Left ventricle myocardium superior (tissue), 1 donor: ENCODE data around the gene INF2. TPM values are rescaled to one million over a fixed set of nuclear protein-coding genes. Genes with fewer than 3 reads are reported as not detected.
"Not testable (repeated sequence)": the region's sequence is repeated elsewhere in the genome, so short reads cannot be mapped to it uniquely, and the experiment has no call there.

Source experiments
- ATAC-seq: fragments of 200-7000 bp; cut with Tn5 transposase; one replicate; pipeline ENCODE4 v1.9.1; 2020; ENCODE audit warnings: mild to moderate bottlenecking, moderate library complexity
- DNase-seq: peaks from one replicate; pipeline ENCODE4 v3.0.0-alpha.2; 2020
- intact Hi-C: fragments of 100-400 bp; cut with micrococcal nuclease; formaldehyde crosslinking; loops from one replicate; pipeline ENCODE4 v1.11.0; 2022
- long read RNA-seq: library from polyadenylated mRNA; unstranded; transcript quantifications from one replicate; pipeline ENCODE4 v2.0.0, GENCODE V29; 2021
- total RNA-seq: library from RNA; stranded (reverse); fragmentation: NEBNext Ultra II Directional; extraction: Animal tissue kit (Norgen Biotek cat#: 25700); gene quantifications from one replicate; pipeline ENCODE4 v1.2.1, GENCODE V29; 2021
- donor health status: DM: no; HTN: yes; CAD: no; lungs with severe emphysema.

Gene INF2
- total RNA-seq: 30.4 TPM
- long read RNA-seq, transcript INF2-204 (5 exons, 1,689 nt): major isoform, 9 of 33 reads
- long read RNA-seq, partial matches to known transcripts: 16 of 33 reads
- long read RNA-seq, other reads (novel, unspliced or antisense): 8 of 33 reads

DNA sequence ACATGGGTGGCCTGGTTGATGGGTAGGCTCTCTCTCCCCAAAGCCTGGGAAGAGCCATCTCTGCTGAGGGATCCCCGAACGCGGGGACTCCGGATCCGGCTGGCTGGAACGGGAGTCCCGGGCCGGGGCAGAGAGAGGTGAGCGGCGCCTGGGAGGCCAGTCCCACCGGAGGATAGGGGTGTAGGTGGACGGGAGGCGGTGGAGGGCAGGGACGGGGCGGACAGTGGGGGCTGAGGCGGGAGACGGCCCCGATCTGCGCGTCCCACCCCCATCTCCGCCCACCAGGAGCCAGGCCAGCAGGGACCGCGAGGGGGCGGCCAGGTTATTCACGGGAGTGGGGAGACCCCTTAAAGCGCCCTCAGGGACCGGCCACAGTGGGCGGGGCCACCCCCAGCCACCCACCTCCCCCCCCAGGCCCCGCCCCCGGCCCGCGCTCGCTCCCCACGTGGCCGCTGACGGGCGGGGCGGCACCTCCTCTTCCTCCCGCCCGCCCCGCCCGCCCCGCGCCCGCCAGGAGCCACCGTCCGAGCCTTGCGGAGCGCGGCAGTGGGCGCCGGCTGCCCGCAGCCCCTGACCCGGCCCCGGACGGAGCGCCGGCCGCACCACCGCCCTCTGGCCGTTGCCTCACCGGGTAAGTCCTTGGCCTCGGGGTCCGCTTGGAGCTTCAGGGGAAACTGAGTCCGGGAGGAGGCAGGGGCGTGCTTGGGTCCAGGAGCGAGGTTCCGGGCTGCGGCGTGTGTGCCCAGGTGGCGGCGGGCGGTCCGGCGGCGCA, at the start of gene INF2:
Gene INF2 (plus strand): TSS at position 510 of the 772 bp plus-strand sequence. CDS start 11,748 bp downstream, outside the sequence.
- DNase-seq: peak; percentile 85
- intact Hi-C loops: no loop called here
- peak; percentile 79 for ATAC-seq

DNA sequence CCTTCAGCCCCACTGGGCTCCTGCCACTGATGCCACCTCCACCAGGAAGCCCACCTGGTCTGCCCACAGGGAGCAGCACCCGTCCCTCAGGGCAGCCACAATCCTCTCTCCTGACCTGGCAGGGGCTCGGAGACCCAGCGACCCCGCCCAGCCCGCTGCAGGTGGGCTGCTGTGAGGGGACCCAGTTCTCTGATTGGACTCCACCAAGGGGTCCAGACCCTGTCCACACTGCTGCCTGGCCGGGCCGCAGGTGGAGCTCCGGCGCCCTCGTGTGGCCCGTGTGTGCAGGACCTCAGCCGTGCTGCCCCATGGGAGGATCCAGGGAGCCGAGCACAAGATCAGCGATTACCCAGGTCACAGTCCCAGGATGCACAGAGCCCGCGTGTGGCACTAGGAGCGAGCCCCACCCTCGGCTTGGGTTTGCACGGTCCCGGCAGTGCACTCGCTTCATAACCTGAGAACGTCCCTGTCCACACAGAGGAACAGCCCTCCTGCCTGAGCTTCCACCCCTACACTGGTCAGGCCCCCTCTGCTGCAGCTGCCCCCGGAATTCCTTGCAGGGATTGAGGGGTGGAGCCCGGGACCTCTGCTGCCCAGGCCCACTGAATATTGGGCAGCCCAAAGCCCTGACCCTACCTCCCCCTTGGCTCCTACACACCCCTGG, 49.4 kb upstream of the INF2 start:
- DNase-seq (peak; percentile 78), ATAC-seq (peak; percentile 92)
- intact Hi-C loops: no loop called here

DNA sequence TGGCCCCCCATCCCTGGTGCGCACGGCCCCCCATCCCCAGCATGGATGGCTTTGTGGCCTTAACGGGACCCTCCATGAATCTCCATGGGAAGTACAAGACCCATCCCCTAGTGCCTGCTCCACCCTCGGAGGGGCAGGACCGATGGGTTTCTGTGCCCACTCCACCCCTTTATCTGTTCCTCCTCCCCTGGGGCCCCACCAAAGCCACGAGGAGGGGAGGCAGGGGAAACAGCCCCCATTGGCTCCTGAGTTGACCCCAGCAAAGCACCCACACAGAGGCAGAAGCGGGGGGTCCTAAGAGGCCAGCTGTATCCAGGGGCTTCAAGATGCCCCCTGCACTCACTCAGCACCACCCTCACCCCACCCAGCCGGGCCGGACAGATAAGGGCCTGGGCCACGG, 48.7 kb upstream of the INF2 start:
- DNase-seq: no peak
- no peak for ATAC-seq
- intact Hi-C loops: no loop called here

DNA sequence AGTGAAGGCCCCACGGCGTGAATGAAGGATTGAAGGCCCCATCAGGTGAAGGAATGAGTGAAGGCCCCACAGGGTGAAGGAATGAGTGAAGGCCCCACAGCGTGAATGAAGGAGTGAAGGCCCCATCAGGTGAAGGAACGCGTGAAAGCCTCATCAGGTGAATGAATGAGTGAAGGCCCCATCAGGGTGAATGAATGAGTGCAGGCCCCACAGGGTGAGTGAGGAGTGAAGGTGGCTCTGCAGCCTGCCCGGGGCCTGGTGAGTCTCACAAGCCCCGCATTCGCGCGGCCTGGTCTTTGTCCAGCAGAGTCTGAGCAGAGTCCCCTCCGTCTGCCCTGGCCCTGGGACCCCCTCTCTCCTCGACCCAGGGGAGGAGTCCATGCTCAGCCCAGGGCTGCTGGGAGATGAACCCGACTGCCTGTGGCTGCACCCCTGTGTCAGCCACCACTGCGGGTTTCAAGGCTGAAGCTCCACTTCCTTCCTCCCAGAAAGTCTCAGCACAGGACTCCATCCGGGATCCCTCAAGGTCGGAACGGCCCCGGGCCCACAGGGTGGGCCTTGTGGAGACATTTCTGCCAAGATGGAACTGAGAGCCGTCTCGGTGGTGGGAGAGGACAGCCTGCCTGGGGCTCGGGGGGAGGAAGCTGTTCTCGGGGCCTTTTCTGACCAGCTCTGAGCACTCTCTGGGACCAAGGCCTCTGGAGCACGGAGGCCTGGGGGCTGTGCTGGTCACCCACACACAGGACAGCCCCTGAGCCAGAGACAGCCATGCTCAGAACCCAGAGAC, 47.5 kb upstream of the INF2 start:
- intact Hi-C loops: no loop called here
- DNase-seq (no peak), ATAC-seq (no peak)

DNA sequence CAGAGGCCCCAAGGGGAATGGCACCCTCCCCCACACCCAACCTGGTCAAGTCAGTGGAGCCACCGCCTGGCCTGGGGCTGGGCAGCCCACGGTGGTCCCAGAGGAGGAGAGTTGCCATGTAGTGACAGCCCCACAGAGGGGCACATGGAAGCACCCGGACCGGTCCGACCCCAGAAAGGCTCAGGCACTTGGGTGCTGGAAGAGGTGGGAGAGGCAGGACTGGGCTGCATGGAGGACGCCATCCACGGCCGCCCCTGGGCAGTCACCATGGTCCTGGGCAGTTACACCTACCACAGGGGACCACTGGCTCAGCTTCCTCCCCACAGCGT, 46.9 kb upstream of the INF2 start:
- intact Hi-C loops: no loop called here
- DNase-seq (no peak), ATAC-seq (no peak)

DNA sequence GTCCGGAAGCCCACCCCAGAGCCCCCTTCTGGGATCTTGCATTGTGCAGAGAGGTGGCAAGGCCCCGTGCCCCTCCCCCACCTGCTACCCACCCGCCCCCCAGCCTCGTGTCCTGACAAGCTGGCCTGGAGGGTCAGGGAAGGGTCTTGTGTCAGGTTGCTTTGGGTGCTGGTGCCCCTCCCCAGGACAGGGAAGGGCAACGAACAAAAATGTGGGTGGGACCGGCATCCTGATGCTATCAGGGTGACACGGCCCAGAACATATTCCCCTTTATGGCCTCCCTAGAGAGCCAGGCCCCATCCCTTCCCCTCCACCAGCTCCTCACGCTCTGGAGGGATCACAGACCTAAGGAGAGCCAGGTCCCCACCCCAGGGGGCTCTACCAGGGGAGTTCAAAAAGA, 46.1 kb upstream of the INF2 start:
- ATAC-seq: no peak
- intact Hi-C loops: no loop called here
- no peak for DNase-seq

DNA sequence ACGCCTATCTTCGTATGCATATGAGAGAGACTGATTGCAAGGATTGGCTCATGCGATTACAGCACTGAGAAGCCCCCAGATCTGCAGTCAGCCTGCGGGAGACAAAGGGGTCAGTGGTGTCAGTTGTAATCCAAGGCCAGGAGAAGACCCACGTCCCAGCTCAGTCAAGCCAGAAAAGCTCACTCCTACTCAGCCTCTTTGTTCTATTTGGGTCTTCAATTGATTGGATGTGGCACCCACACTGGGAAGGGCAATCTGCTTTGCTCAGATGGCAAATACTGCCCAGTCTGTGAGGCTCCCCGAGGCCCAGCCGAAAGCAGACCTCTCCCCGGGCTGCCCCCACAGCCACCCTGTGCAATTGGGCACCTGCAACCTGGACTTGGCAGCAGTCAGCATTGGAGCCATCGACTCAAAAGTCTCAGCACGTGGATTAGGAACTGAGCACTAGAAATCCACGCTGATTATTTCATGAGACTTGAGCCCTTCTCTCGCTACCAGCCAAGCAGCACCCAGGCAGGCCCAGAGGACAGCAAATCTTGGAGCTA, 45.3 kb upstream of the INF2 start:
- intact Hi-C loops: no loop called here
- no peak for ATAC-seq
- no peak for DNase-seq

DNA sequence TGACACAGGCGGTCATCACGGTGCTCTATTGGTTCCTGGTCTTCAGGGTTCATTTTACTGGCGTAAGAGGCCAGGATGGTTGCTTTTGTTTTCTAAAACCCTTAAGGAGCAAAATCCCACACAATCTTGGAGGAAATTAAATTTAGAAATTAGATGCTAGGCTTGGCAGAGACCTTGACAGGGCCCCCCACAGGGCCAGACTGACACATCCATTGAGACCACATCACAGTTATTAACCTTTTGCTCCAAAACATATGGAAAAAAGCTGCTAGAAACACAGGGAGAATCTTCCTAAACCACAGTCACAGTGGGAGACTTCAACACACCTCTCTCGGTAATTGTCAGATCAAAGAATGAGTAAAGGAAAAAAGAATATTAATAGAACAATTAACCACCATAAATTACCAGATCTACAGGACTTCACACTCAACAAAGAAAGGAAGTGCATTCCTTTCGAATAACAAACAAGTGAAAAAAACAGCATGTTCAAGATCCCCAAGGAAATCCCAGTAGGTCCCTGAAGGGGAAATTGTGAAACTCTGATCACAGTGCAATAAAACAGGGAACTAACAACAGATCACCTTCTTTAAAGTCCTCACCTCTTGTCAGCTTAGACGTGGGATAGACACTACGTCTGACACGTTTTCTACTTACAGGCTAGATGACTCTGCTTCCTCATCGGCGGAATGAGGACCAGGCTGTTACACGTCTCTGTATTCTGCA, 44.6 kb upstream of the INF2 start:
- intact Hi-C loops: no loop called here
- no peak for DNase-seq
- no peak for ATAC-seq

DNA sequence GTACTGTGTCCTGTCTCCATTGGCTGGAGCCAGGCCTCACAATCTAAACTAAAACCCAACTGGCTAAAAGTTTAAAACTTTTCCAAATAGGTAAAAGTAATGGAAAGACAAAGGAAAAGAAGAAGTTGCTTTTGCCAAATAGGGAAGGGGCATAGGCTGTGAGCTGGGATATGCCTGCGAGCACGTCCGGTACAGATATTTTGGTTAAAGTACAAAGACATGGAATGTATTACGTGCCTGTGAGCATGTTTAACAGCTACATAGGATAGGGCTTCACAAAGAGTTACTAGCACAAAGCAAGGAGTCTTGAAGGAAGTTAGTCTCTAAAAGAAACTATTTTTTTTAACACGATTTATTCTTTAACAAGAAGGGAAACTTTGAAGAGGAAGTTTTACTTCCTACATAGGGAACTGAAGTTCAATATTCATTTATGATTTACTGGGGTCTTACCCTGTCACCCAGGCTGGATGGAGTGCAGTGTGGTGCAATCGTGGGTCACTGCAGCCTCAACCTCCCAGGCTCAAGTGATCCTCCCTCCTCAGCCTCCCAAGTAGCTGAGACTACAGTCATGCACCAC, 41.9 kb upstream of the INF2 start:
- ATAC-seq: no peak
- DNase-seq: no peak
- intact Hi-C loops: no loop called here

DNA sequence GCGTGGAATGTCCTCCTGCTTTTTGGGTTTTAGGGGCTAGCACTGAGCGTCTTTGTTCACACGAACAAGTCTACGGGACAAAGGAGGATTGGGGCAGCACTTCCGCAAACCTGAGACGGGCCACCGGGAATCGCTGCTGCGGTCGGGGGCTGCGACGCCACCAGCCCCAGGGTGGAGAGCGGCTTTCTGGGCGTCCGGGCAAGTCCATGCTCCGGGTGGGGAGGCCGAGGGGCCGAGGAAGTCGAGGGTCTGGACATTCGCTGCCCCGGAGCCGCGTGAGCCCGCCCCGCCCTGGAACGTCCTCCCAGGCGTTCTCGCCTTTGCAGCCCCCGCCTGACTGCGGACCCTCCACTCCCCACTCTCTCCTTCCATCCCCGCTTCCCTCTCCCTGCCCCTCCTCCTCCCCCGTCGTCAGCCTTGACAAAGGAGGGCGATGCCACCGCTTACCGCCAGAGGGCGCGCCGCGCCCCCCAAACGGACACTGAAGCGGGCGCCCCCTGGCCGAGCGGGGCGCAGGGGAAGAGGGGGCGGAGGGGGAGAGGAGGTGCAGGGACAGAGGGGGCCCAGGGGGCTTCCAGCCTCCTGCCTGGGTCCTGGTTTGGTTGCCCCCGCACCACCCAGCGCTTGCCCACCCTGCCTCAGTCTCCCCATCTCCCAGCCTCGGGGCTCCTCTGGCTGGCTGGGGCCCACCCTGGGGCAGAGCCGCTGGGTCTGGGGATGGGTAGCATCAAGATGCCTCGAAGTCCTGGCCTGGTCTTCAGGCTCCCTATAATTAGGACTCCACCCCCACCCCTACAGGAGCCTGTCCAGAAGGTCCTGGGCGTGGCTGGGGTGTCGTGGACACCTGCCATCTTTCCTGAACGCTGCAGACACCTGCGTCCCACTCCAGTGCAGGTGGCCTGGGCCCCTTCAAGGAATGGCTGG, 39.1 kb upstream of the INF2 start:
- intact Hi-C loops: loop anchor here (10.0 kb wide), 1 partner anchor 54 kb away; no protein-coding TSS in a partner anchor
- DNase-seq (peak; percentile 83), ATAC-seq (peak; percentile 89)

DNA sequence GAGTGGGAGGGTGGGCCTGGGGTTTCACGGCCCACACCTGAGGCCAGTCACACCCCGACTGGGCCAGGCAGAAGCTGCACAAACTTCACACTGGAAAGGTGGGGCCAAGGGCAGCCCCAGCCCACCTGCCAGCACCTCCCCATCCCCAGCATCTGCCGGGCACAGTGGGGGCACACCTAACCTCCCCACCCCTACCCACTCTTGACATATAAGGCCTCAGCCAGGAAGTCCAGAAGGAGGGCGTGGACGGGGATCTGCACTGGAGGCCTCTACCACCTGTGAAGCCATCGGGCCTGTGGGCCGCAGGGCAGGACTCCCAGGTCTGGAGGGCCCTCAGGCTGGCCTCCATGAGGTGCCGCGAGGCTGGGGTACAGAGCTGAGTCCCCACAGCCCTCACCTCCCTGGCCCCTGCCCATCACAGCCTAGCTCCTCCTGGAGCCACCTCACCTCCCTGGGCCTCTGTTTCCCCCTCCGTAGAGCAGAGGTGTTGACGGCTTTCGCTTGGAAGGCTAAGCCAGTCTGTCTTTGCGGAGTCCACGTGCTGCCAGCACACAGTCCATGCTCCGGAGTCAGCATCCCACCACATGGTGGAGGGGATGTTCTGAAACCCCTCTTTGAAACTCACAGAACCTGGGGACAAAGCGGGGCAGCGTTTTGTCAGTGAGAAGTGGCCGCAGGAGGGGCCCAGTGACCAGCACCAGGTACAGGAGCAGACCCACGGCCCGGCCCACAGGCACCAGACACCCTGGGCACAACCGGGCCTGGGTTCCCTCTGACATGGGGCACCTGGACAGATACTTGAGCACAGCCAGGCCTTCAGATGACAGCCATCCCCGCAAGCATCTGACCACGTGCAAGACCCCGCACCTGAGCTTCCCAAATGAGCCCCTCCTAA, 38.2 kb upstream of the INF2 start:
- ATAC-seq (peak; percentile 10), DNase-seq (no peak)

DNA sequence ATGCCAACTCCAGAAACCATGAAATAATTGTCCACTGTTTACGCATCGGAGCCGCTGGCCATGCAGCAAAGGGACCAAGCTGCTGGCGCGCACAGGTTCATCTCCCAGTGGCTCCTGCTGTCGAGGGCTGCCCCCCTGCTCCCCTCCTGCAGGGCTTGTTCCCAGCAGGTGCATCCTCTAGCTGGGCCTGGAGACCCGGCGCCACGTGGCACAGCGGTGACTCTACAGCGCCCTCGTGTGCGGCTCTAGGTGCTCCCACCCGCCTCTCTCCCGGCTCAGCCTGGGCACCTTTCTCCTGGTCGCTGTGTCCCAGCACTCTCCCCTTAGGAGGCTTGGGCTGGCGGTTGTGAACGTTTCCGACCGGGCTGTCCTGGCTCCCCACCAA, 37.5 kb upstream of the INF2 start:
- ATAC-seq (no peak), DNase-seq (no peak)
- intact Hi-C loops: loop anchor here (10.0 kb wide), 1 partner anchor 53 kb away; no protein-coding TSS in a partner anchor

More for the DNA sequence above, 38.2 kb upstream of the INF2 start:
- intact Hi-C loops: loop anchor here (10.0 kb wide), 1 partner anchor 54 kb away; no protein-coding TSS in a partner anchor

DNA sequence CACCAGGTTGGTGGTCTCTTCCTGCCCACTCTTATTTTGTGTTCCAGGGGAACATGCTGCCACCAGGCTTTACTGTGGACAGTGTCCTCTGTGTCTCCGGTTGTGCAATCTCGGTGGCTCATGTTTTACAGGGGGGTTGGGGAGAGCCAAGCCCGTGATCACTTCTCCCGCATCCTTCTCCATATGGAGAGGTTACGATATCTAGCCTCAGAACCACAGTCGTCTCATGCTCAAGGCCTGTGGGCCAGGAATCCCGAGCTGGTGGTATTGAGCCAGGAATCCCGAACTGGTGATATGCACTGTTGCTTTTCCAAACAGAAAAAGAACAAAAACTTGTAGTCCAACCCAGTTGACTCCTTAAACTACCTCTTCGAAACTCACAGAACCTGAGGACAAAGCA, 37.0 kb upstream of the INF2 start:
- ATAC-seq (no peak), DNase-seq (no peak)
- intact Hi-C loops: loop anchor here (10.0 kb wide), 1 partner anchor 52 kb away; no protein-coding TSS in a partner anchor

DNA sequence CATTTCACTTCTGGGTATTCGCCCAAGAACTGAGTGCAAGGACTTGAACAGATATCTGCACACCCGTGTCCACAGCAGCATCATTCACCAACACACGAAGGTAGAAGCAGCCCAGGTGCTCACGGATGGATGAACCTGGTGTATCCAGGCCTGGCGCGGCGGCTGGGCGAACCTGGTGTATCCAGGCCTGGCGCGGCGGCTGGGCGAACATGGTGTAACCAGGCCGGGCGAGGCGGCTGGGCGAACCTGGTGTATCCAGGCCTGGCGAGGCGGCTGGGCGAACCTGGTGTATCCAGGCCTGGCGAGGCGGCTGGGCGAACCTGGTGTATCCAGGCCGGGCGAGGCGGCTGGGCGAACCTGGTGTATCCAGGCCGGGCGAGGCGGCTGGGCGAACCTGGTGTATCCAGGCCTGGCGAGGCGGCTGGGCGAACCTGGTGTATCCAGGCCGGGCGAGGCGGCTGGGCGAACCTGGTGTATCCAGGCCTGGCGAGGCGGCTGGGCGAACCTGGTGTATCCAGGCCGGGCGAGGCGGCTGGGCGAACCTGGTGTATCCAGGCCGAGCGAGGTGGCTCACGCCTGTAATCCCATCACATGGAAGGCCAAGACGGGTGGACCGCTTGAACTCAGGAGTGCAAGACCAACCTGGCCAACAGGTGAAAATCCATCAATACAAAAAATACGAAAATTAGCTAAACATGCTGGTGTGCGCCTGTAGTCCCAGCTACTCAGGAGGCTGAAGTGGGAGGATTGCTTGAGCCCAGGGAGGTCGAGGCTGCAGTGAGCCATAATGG, 36.1 kb upstream of the INF2 start:
- intact Hi-C loops: loop anchor here (10.0 kb wide), 1 partner anchor 51 kb away; no protein-coding TSS in a partner anchor
- DNase-seq, ATAC-seq: not testable (repeated sequence)

DNA sequence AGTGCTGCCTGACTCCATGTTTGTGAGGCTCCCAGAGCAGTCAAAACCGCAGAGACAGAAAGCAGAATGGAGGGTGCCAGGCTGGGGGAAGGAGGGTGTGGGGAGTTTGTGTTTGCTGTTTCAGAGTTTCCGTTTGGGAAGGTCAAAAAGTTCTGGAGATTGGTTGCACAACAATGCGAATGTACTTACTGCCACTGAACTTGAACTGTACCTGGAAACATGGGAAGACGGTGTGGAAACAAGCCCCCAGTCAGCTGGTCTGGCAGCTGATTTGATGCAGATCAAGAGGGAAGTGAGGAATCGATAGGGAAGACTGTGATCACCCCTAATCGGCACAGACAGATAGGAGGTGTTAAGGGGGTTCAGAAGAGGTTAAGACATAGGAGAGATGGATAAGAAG, 35.3 kb upstream of the INF2 start:
- DNase-seq: no peak
- intact Hi-C loops: loop anchor here (10.0 kb wide), 1 partner anchor 51 kb away; no protein-coding TSS in a partner anchor
- ATAC-seq: no peak
